Kidney capillary endothelial cell (primary cell): ENCODE results near the gene CEACAM19.
A peak's percentile ranks its signal among the peaks of the same experiment; 100 is the strongest.
"Not testable (repeated sequence)": the region's sequence is repeated elsewhere in the genome, so short reads cannot be mapped to it uniquely, and the experiment has no call there.

Experiments
- DNase-seq: peaks from one replicate; pipeline ENCODE4 v3.0.0-alpha.2; 2018; ENCODE audit warnings: low spot score

Gene CEACAM19

GRCh38 chr19:44671400-44671799 lies at the start of gene CEACAM19:
CEACAM19 (plus strand) TSS chr19:44671482; CDS start chr19:44671932, 450 bp downstream.
- no peak for DNase-seq

- no peak for DNase-seq
These were observed 48.2 kb upstream of the CEACAM19 start for GRCh38 chr19:44623080-44623479.

- no peak for DNase-seq
These were observed 47.7 kb upstream of the CEACAM19 start for GRCh38 chr19:44623626-44624025.

- DNase-seq, result no peak
These were observed 46.4 kb upstream of the CEACAM19 start for GRCh38 chr19:44624840-44625354.

GRCh38 chr19:44625637-44626036 lies 45.6 kb upstream of the CEACAM19 start:
- not testable (repeated sequence) for DNase-seq

- DNase-seq, result peak; percentile 63
These were observed 45.1 kb upstream of the CEACAM19 start for GRCh38 chr19:44626048-44626624.

GRCh38 chr19:44627631-44628030 lies 43.7 kb upstream of the CEACAM19 start:
- no peak for DNase-seq

- DNase-seq, result no peak
These were observed 42.5 kb upstream of the CEACAM19 start for GRCh38 chr19:44628793-44629192.

- not testable (repeated sequence) for DNase-seq
These were observed 39.7 kb upstream of the CEACAM19 start for GRCh38 chr19:44631611-44632010.

- not testable (repeated sequence) for DNase-seq
These were observed 37.2 kb upstream of the CEACAM19 start for GRCh38 chr19:44634058-44634457.

GRCh38 chr19:44634785-44635184 lies 36.5 kb upstream of the CEACAM19 start:
- no peak for DNase-seq

- DNase-seq, result no peak
These were observed 35.5 kb upstream of the CEACAM19 start for GRCh38 chr19:44635581-44636438.

- no peak for DNase-seq
These were observed 34.6 kb upstream of the CEACAM19 start for GRCh38 chr19:44636439-44637389.

- no peak for DNase-seq
These were observed 33.9 kb upstream of the CEACAM19 start for GRCh38 chr19:44637390-44637764.

GRCh38 chr19:44640518-44640917 lies 30.8 kb upstream of the CEACAM19 start:
- no peak for DNase-seq

- DNase-seq, result no peak
These were observed 29.6 kb upstream of the CEACAM19 start for GRCh38 chr19:44641501-44642265.

GRCh38 chr19:44642377-44642776 lies 28.9 kb upstream of the CEACAM19 start:
- no peak for DNase-seq

- peak; percentile 81 for DNase-seq
These were observed 27.5 kb upstream of the CEACAM19 start, which contains the start of gene PVR for GRCh38 chr19:44643605-44644401. PVR (plus strand) TSS chr19:44643910; CDS start chr19:44644097, 187 bp downstream.

- peak; percentile 60 for DNase-seq
These were observed 26.8 kb upstream of the CEACAM19 start for GRCh38 chr19:44644402-44645016.
